ENCODE measurements around the gene NMRK1. TPM values are rescaled to one million over a fixed set of nuclear protein-coding genes. Genes with fewer than 3 reads are reported as not detected.

Gene NMRK1
- total RNA-seq, 1 donor from 2014 or later: 7.2 TPM

GRCh38 chr9:75109210-75109839, 21.4 kb upstream of the NMRK1 start:
- Mint-ChIP-seq H3K4me1 (ENCODE audit: low read depth) (peaks cover 17% of the 10 kb centered on the region), H3K27ac (ENCODE audit: unreplicated experiment) (no peak overlapping the region), H3K36me3 (ENCODE audit: low read depth) (no peaks in the 10 kb centered on the region), H3K9me3 (ENCODE audit: low read depth) (no peaks in the 10 kb centered on the region), H3K27me3 (ENCODE audit: low read depth) (no peaks in the 10 kb centered on the region), H3K4me3 (ENCODE audit: unreplicated experiment) (no peak overlapping the region)
- no peak for TF ChIP-seq CTCF (IDR thresholded peaks at IDR 0.05)
- no peak for DNase-seq (ENCODE audit: low spot score)

- Mint-ChIP-seq H3K4me3 (ENCODE audit: unreplicated experiment) (no peak overlapping the region), H3K36me3 (ENCODE audit: low read depth) (no peaks in the 10 kb centered on the region), H3K4me1 (ENCODE audit: low read depth) (peaks cover 17% of the 10 kb centered on the region), H3K9me3 (ENCODE audit: low read depth) (no peaks in the 10 kb centered on the region), H3K27ac (ENCODE audit: unreplicated experiment) (no peak overlapping the region), H3K27me3 (ENCODE audit: low read depth) (no peaks in the 10 kb centered on the region)
- no peak for DNase-seq (ENCODE audit: low spot score)
- no peak for TF ChIP-seq CTCF (IDR thresholded peaks at IDR 0.05)
These were observed 20.6 kb upstream of the NMRK1 start for GRCh38 chr9:75108571-75108970.

GRCh38 chr9:75106857-75107256, 18.9 kb upstream of the NMRK1 start:
- no peak overlapping the region for H3K4me3 Mint-ChIP-seq (ENCODE audit: unreplicated experiment)
- no peaks in the 10 kb centered on the region for H3K36me3 Mint-ChIP-seq (ENCODE audit: low read depth)
- H3K9me3 Mint-ChIP-seq (ENCODE audit: low read depth): no peaks in the 10 kb centered on the region
- H3K27ac Mint-ChIP-seq (ENCODE audit: unreplicated experiment): no peak overlapping the region
- DNase-seq (ENCODE audit: low spot score): no peak
- H3K27me3 Mint-ChIP-seq (ENCODE audit: low read depth): no peaks in the 10 kb centered on the region
- TF ChIP-seq CTCF (IDR thresholded peaks at IDR 0.05): no peak
- H3K4me1 Mint-ChIP-seq (ENCODE audit: low read depth): peaks cover 20% of the 10 kb centered on the region

- DNase-seq (ENCODE audit: low spot score): no peak
These were observed 17.9 kb upstream of the NMRK1 start for GRCh38 chr9:75105841-75106240.

GRCh38 chr9:75105019-75105540, 17.1 kb upstream of the NMRK1 start:
- peaks cover 24% of the 10 kb centered on the region for H3K4me1 Mint-ChIP-seq (ENCODE audit: low read depth)
- peak overlapping the region; percentile 7 for H3K27ac Mint-ChIP-seq (ENCODE audit: unreplicated experiment)
- no peak overlapping the region for H3K4me3 Mint-ChIP-seq (ENCODE audit: unreplicated experiment)
- no peak for DNase-seq (ENCODE audit: low spot score)
- no peaks in the 10 kb centered on the region for H3K36me3 Mint-ChIP-seq (ENCODE audit: low read depth)
- H3K9me3 Mint-ChIP-seq (ENCODE audit: low read depth): no peaks in the 10 kb centered on the region
- TF ChIP-seq CTCF (IDR thresholded peaks at IDR 0.05): no peak
- H3K27me3 Mint-ChIP-seq (ENCODE audit: low read depth): no peaks in the 10 kb centered on the region

More at GRCh38 chr9:75105841-75106240, 17.9 kb upstream of the NMRK1 start:
- H3K4me1 Mint-ChIP-seq (ENCODE audit: low read depth): peaks cover 23% of the 10 kb centered on the region
- no peaks in the 10 kb centered on the region for H3K9me3 Mint-ChIP-seq (ENCODE audit: low read depth)
- no peak for TF ChIP-seq CTCF (IDR thresholded peaks at IDR 0.05)
- H3K36me3 Mint-ChIP-seq (ENCODE audit: low read depth): no peaks in the 10 kb centered on the region
- H3K27me3 Mint-ChIP-seq (ENCODE audit: low read depth): no peaks in the 10 kb centered on the region
- no peak overlapping the region for H3K4me3 Mint-ChIP-seq (ENCODE audit: unreplicated experiment)
- peak overlapping the region; percentile 33 for H3K27ac Mint-ChIP-seq (ENCODE audit: unreplicated experiment)
